CD4-positive, CD25-positive, alpha-beta regulatory T cell (primary cell): Measurements from ENCODE around the gene MRAP. TPM values are rescaled to one million over a fixed set of nuclear protein-coding genes. Genes with fewer than 3 reads are reported as not detected.

ENCODE experiments used
- ATAC-seq, 2 donors: fragments of 150-1000 bp; cut with Tn5 transposase; one replicate each; pipeline ENCODE4 v1.10.0; 2021; ENCODE audit warnings: low read depth in 2 of 2, moderate number of reproducible peaks in 2 of 2, moderate library complexity in 1 of 2
- DNase-seq, 3 donors: peaks; one replicate each; pipeline versions ENCODE4 v3.0.0 to v3.0.0-alpha.2; 2012 to 2022; ENCODE audit warnings: mixed read lengths in 1 of 3
- H3K27ac ChIP-seq: one replicate; pipeline ENCODE4 v1.7.0; 2013; ENCODE audit warnings: mild to moderate bottlenecking, low read length; ENCODE audit not compliant: insufficient read depth, poor library complexity, severe bottlenecking
- H3K27me3 ChIP-seq: one replicate; pipeline ENCODE4 v1.7.0; 2013; ENCODE audit warnings: low read length; ENCODE audit not compliant: control insufficient read depth, insufficient read depth
- H3K36me3 ChIP-seq: one replicate; pipeline ENCODE4 v1.7.0; 2013; ENCODE audit warnings: mild to moderate bottlenecking, low read length, moderate library complexity; ENCODE audit not compliant: control insufficient read depth, insufficient read depth
- H3K4me1 ChIP-seq: 2 replicates; pipeline ENCODE4 v1.7.0; 2013; ENCODE audit warnings: mild to moderate bottlenecking, low read length; ENCODE audit not compliant: insufficient read depth, control insufficient read depth, poor library complexity, severe bottlenecking
- H3K4me3 ChIP-seq: one replicate; pipeline ENCODE4 v1.7.0; 2013; ENCODE audit warnings: low read depth, mild to moderate bottlenecking, low read length, moderate library complexity
- H3K9me3 ChIP-seq, 2 experiments: 1 replicate in 1 of 2; 2 replicates in 1 of 2; pipeline ENCODE4 v1.7.0; 2013; ENCODE audit warnings: low read length in 2 of 2, mild to moderate bottlenecking in 1 of 2, moderate library complexity in 1 of 2; ENCODE audit not compliant: control insufficient read depth in 2 of 2
- H3K27ac Mint-ChIP-seq, 3 donors: one replicate each; pipeline ENCODE4 v1.8.0; 2020 to 2022; ENCODE audit warnings: mild to moderate bottlenecking in 3 of 3, mixed read lengths in 3 of 3, moderate library complexity in 2 of 3
- H3K27me3 Mint-ChIP-seq: one replicate; pipeline ENCODE4 v1.8.0; 2022; ENCODE audit warnings: mild to moderate bottlenecking, mixed read lengths
- H3K36me3 Mint-ChIP-seq: one replicate; pipeline ENCODE4 v1.8.0; 2020; ENCODE audit warnings: mixed read lengths
- H3K4me1 Mint-ChIP-seq, 4 donors: one replicate each; pipeline ENCODE4 v1.8.0; 2020 to 2022; ENCODE audit warnings: mixed read lengths in 4 of 4, mild to moderate bottlenecking in 1 of 4
- H3K4me3 Mint-ChIP-seq, 4 donors: one replicate each; pipeline ENCODE4 v1.8.0; 2020 to 2022; ENCODE audit warnings: mild to moderate bottlenecking in 4 of 4, mixed read lengths in 4 of 4, moderate library complexity in 3 of 4
- H3K9me3 Mint-ChIP-seq, 7 donors: one replicate each; pipeline ENCODE4 v1.8.0; 2020 to 2022; ENCODE audit warnings: mixed read lengths in 7 of 7, mild to moderate bottlenecking in 3 of 7, moderate library complexity in 2 of 7
- polyA plus RNA-seq, 4 donors: library from polyadenylated mRNA; unstranded; fragments of 300-500 nt; fragmentation: Illumina TruSeq; gene quantifications; one replicate each; pipeline ENCODE4 v1.2.3, GENCODE V29; 2021
- total RNA-seq: library from RNA; stranded (reverse); gene quantifications from one replicate; pipeline ENCODE4 v1.2.3, GENCODE V29; 2022

MRAP gene
- not detected for total RNA-seq
- polyA plus RNA-seq, result not detected

GRCh38 chr21:32298658-32299081 lies at the start of gene MRAP:
MRAP (plus strand) TSS chr21:32298855; CDS start chr21:32298972, 117 bp downstream.
- Histone ChIP-seq H3K9me3 (no peaks in the 10 kb centered on the region), H3K36me3 (no peaks in the 10 kb centered on the region), H3K4me1 (no peaks in the 10 kb centered on the region), H3K4me3 (no peak within 1 kb of the TSS), H3K27me3 (no peaks in the 10 kb centered on the region), H3K27ac (no peak within 1 kb of the TSS)
- Mint-ChIP-seq H3K27ac (no peak within 1 kb of the TSS), H3K4me1 (no peaks in the 10 kb centered on the region), H3K9me3 (peaks cover 0 to 3% (median 0%) of the 10 kb centered on the region in 7 donors), H3K4me3 (no peak within 1 kb of the TSS), H3K36me3 (peaks cover 10% of the 10 kb centered on the region), H3K27me3 (no peaks in the 10 kb centered on the region)
- DNase-seq (no peak), ATAC-seq (no peak)

- H3K9me3 Mint-ChIP-seq, result peaks cover 0 to 15% (median 1%) of the 10 kb centered on the region in 7 donors
- Histone ChIP-seq H3K4me1 (no peaks in the 10 kb centered on the region), H3K9me3 (no peaks in the 10 kb centered on the region)
Observed at GRCh38 chr21:32249511-32250280, 49.0 kb upstream of the MRAP start.

GRCh38 chr21:32252136-32252535 lies 46.5 kb upstream of the MRAP start:
- Mint-ChIP-seq H3K4me3 (no peak overlapping the region), H3K36me3 (no peaks in the 10 kb centered on the region), H3K27ac (peak overlapping the region in 1 of 3 donors; percentile 72), H3K9me3 (peaks cover 0 to 15% (median 1%) of the 10 kb centered on the region in 7 donors), H3K27me3 (peaks cover 24% of the 10 kb centered on the region), H3K4me1 (no peaks in the 10 kb centered on the region)
- ATAC-seq, result no peak
- H3K9me3 ChIP-seq, result no peaks in the 10 kb centered on the region
- H3K4me3 ChIP-seq, result no peak overlapping the region
- H3K4me1 ChIP-seq, result no peaks in the 10 kb centered on the region
- no peak overlapping the region for H3K27ac ChIP-seq
- H3K27me3 ChIP-seq, result peaks cover 7% of the 10 kb centered on the region
- DNase-seq, result no peak
- H3K36me3 ChIP-seq, result no peaks in the 10 kb centered on the region

More at GRCh38 chr21:32249511-32250280, 49.0 kb upstream of the MRAP start:
- H3K27me3 Mint-ChIP-seq, result peaks cover 30% of the 10 kb centered on the region
- Histone ChIP-seq H3K4me3 (no peak overlapping the region), H3K27me3 (peaks cover 7% of the 10 kb centered on the region), H3K27ac (no peak overlapping the region), H3K36me3 (no peaks in the 10 kb centered on the region)
- no peaks in the 10 kb centered on the region for H3K36me3 Mint-ChIP-seq
- H3K4me3 Mint-ChIP-seq, result no peak overlapping the region
- no peaks in the 10 kb centered on the region for H3K4me1 Mint-ChIP-seq
- ATAC-seq (no peak), DNase-seq (no peak)
- no peak overlapping the region for H3K27ac Mint-ChIP-seq

GRCh38 chr21:32253215-32253641 lies 45.4 kb upstream of the MRAP start:
- H3K27me3 Mint-ChIP-seq, result peaks cover 23% of the 10 kb centered on the region
- no peaks in the 10 kb centered on the region for H3K4me1 Mint-ChIP-seq
- no peak overlapping the region for H3K27ac Mint-ChIP-seq
- Histone ChIP-seq H3K9me3 (no peaks in the 10 kb centered on the region), H3K4me3 (no peak overlapping the region), H3K27ac (no peak overlapping the region), H3K4me1 (no peaks in the 10 kb centered on the region), H3K27me3 (peaks cover 4% of the 10 kb centered on the region), H3K36me3 (no peaks in the 10 kb centered on the region)
- H3K9me3 Mint-ChIP-seq, result peaks cover 0 to 15% (median 1%) of the 10 kb centered on the region in 7 donors
- no peak for DNase-seq
- H3K36me3 Mint-ChIP-seq, result no peaks in the 10 kb centered on the region
- H3K4me3 Mint-ChIP-seq, result no peak overlapping the region
- no peak for ATAC-seq

GRCh38 chr21:32256251-32256650 lies 42.4 kb upstream of the MRAP start:
- H3K9me3 Mint-ChIP-seq, result peaks cover 0 to 5% (median 0%) of the 10 kb centered on the region in 7 donors
- no peak overlapping the region for H3K4me3 Mint-ChIP-seq
- peaks cover 5% of the 10 kb centered on the region for H3K36me3 Mint-ChIP-seq
- peaks cover 10% of the 10 kb centered on the region for H3K27me3 Mint-ChIP-seq
- H3K9me3 ChIP-seq, result no peaks in the 10 kb centered on the region
- no peak overlapping the region for H3K27ac Mint-ChIP-seq
- no peaks in the 10 kb centered on the region for H3K27me3 ChIP-seq
- H3K27ac ChIP-seq, result no peak overlapping the region
- no peaks in the 10 kb centered on the region for H3K36me3 ChIP-seq
- no peaks in the 10 kb centered on the region for H3K4me1 ChIP-seq
- no peaks in the 10 kb centered on the region for H3K4me1 Mint-ChIP-seq
- DNase-seq, result no peak
- H3K4me3 ChIP-seq, result no peak overlapping the region
- no peak for ATAC-seq

GRCh38 chr21:32256873-32257620 lies 41.6 kb upstream of the MRAP start:
- no peak overlapping the region for H3K27ac Mint-ChIP-seq
- H3K9me3 Mint-ChIP-seq, result peaks cover 0 to 1% (median 0%) of the 10 kb centered on the region in 7 donors
- H3K4me1 Mint-ChIP-seq, result no peaks in the 10 kb centered on the region
- no peaks in the 10 kb centered on the region for H3K27me3 ChIP-seq
- H3K36me3 ChIP-seq, result no peaks in the 10 kb centered on the region
- no peaks in the 10 kb centered on the region for H3K9me3 ChIP-seq
- no peaks in the 10 kb centered on the region for H3K4me1 ChIP-seq
- ATAC-seq (no peak), DNase-seq (no peak)
- H3K4me3 Mint-ChIP-seq, result no peak overlapping the region
- peaks cover 5% of the 10 kb centered on the region for H3K36me3 Mint-ChIP-seq
- peaks cover 6% of the 10 kb centered on the region for H3K27me3 Mint-ChIP-seq
- no peak overlapping the region for H3K4me3 ChIP-seq
- no peak overlapping the region for H3K27ac ChIP-seq

GRCh38 chr21:32257962-32258785 lies 40.5 kb upstream of the MRAP start:
- no peak overlapping the region for H3K4me3 Mint-ChIP-seq
- H3K27me3 ChIP-seq, result no peaks in the 10 kb centered on the region
- peaks cover 5% of the 10 kb centered on the region for H3K36me3 Mint-ChIP-seq
- DNase-seq (peak in 2 of 3 donors; percentile 9 to 57), ATAC-seq (no peak)
- H3K9me3 Mint-ChIP-seq, result peaks cover 0 to 2% (median 0%) of the 10 kb centered on the region in 7 donors
- no peak overlapping the region for H3K4me3 ChIP-seq
- no peak overlapping the region for H3K27ac Mint-ChIP-seq
- H3K27ac ChIP-seq, result no peak overlapping the region
- peaks cover 6% of the 10 kb centered on the region for H3K27me3 Mint-ChIP-seq
- no peaks in the 10 kb centered on the region for H3K9me3 ChIP-seq
- H3K4me1 Mint-ChIP-seq, result no peaks in the 10 kb centered on the region
- H3K4me1 ChIP-seq, result no peaks in the 10 kb centered on the region
- no peaks in the 10 kb centered on the region for H3K36me3 ChIP-seq
